ENCODE results near the gene ACKR1. TPM values are rescaled to one million over a fixed set of nuclear protein-coding genes. Genes with fewer than 3 reads are reported as not detected.
A peak's percentile ranks its signal among the peaks of the same experiment; 100 is the strongest.

Gene ACKR1
- total RNA-seq, 3 donors from 2014 or later, result 19.5 to 30.4 (median 27.6) TPM

- intact Hi-C loops (cut with DNase I, micrococcal nuclease), result loop anchor here in 1 of 2 donors (5.0 kb wide), 2 partner anchors 34 to 49 kb away; no protein-coding TSS in a partner anchor
- TF ChIP-seq CTCF (IDR thresholded peaks at IDR 0.05), result no peak
These were observed 41.0 kb upstream of the ACKR1 start for GRCh38 chr1:159163614-159164228.

GRCh38 chr1:159168043-159168442 is 36.6 kb upstream of the ACKR1 start:
- DNase-seq, result no peak
- intact Hi-C loops (cut with DNase I, micrococcal nuclease), result no loop called here
- no peak for ATAC-seq
- TF ChIP-seq CTCF (IDR thresholded peaks at IDR 0.05), result no peak
- Histone ChIP-seq H3K4me1 (ENCODE audit: low read depth) (no peaks in the 10 kb centered on the region), H3K36me3 (ENCODE audit: low read depth) (no peaks in the 10 kb centered on the region), H3K9me3 (no peaks in the 10 kb centered on the region), H3K4me3 (no peak overlapping the region)

More at GRCh38 chr1:159163614-159164228, 41.0 kb upstream of the ACKR1 start:
- H3K36me3 ChIP-seq (ENCODE audit: low read depth), result no peaks in the 10 kb centered on the region
- ATAC-seq (no peak), DNase-seq (no peak)
- H3K9me3 ChIP-seq, result no peaks in the 10 kb centered on the region
- no peak overlapping the region for H3K4me3 ChIP-seq
- no peaks in the 10 kb centered on the region for H3K4me1 ChIP-seq (ENCODE audit: low read depth)

- intact Hi-C loops (cut with DNase I, micrococcal nuclease), result no loop called here
- DNase-seq, result no peak
- Histone ChIP-seq H3K36me3 (ENCODE audit: low read depth) (no peaks in the 10 kb centered on the region), H3K9me3 (no peaks in the 10 kb centered on the region), H3K4me3 (no peak overlapping the region), H3K4me1 (ENCODE audit: low read depth) (no peaks in the 10 kb centered on the region)
- TF ChIP-seq CTCF (IDR thresholded peaks at IDR 0.05), result no peak
- ATAC-seq, result no peak
These were observed 34.0 kb upstream of the ACKR1 start for GRCh38 chr1:159170639-159171038.

GRCh38 chr1:159171254-159171687 is 33.4 kb upstream of the ACKR1 start, which contains the start of gene CADM3:
Gene CADM3, plus strand, starts transcription at chr1:159171615. Its CDS starts 151 bp downstream, at chr1:159171766.
- H3K4me1 ChIP-seq (ENCODE audit: low read depth), result no peaks in the 10 kb centered on the region
- TF ChIP-seq CTCF (IDR thresholded peaks at IDR 0.05), result no peak
- no peak within 1 kb of the TSS for H3K4me3 ChIP-seq
- intact Hi-C loops (cut with DNase I, micrococcal nuclease), result no loop called here
- peak in 2 of 3 donors; percentile 31 to 49 for DNase-seq
- peak; percentile 42 for ATAC-seq
- no peaks in the 10 kb centered on the region for H3K9me3 ChIP-seq
- H3K36me3 ChIP-seq (ENCODE audit: low read depth), result no peaks in the 10 kb centered on the region

- TF ChIP-seq CTCF (IDR thresholded peaks at IDR 0.05), result no peak
- peak; percentile 26 for ATAC-seq
- Histone ChIP-seq H3K4me1 (ENCODE audit: low read depth) (no peaks in the 10 kb centered on the region), H3K36me3 (ENCODE audit: low read depth) (no peaks in the 10 kb centered on the region), H3K9me3 (no peaks in the 10 kb centered on the region), H3K4me3 (no peak overlapping the region)
- intact Hi-C loops (cut with DNase I, micrococcal nuclease), result no loop called here
- peak in 1 of 3 donors; percentile 26 for DNase-seq
These were observed 32.8 kb upstream of the ACKR1 start for GRCh38 chr1:159171688-159172501.
